HG02610 (cell line): Measurements from ENCODE around the gene TEKTIP1.

Source experiments
- ATAC-seq: cut with Tn5 transposase; IDR thresholded peaks from one replicate; pipeline ENCODE4 v1.9.1; 2021; ENCODE audit warnings: mild to moderate bottlenecking, moderate library complexity; ENCODE audit not compliant: unreplicated experiment

Gene TEKTIP1

DNA sequence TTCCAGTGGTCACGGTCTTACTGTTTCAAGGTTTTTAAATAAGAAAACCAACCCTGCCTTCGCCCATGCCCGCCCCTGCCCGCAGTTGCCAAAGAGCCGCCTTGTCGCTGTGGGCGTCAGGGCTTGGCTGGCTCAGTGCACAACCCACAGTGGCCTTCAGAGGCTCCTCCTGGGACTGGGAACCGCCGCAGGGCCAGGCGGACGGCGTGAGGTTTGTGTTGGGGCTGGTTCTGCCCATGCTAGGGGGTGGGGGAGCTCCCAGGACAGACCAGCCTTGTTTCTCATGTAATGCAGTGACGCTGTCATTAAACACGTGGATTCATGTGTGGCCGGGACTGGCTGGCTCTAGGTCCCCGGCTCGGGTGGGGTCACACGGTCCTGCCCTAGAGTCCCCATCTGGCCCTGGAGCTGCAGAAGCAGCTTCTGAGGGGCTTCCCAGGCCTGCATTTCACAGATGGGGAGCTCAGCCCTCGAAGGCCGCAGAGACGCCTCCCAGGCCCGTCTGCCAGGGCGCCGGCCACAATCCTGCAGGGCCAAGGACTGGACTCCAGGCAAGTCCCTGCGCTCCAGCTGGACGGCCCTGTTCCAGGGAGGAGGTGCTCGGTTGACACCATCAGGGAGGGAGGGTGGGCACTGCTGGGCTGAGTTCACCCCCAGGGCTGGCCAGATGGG is 2.4 kb upstream of the TEKTIP1 start:
- ATAC-seq, result no peak

- no peak for ATAC-seq
These were observed 1.9 kb upstream of the TEKTIP1 start for GRCh38 chr19:3537101-3537437.

DNA sequence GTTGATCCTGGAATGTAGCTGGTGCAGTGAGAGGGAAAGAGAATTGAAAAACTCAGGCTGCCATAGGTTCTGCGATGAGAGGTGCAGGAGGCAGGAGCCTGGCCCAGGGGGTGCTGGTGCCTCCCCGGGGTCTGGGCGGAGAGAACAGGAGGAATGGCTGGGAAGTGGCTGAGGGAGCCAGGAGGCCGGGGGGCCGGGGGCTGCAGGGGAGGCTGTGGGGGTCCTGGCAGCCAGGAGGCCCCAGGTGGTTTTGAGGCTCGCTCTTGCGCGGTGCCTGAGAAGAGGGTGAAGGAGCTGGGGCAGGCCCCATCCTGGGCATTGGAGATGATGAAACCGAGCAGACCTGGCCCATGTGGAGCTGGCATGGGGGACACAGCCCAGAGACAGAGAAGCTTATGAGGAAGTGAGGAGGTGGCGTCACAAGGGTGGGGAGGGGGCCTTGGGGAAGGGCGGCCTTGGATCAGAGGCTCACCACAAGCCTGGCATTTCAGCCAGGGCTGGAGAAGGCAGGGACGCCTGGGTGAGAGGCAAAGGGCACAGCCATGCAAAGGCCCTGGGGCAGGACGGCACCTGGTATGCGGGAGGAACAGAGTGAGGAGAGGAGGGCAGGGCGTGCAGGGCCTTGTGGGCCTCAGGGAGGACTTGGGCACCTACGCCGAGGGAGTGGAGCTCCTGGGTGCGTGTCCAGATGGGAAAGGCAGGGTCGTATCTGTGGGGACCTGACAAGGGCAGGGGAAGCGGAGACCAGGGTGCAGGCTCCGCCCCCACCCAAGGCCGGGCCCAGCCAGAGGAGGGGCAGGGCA is 1.3 kb upstream of the TEKTIP1 start:
- ATAC-seq, result no peak

DNA sequence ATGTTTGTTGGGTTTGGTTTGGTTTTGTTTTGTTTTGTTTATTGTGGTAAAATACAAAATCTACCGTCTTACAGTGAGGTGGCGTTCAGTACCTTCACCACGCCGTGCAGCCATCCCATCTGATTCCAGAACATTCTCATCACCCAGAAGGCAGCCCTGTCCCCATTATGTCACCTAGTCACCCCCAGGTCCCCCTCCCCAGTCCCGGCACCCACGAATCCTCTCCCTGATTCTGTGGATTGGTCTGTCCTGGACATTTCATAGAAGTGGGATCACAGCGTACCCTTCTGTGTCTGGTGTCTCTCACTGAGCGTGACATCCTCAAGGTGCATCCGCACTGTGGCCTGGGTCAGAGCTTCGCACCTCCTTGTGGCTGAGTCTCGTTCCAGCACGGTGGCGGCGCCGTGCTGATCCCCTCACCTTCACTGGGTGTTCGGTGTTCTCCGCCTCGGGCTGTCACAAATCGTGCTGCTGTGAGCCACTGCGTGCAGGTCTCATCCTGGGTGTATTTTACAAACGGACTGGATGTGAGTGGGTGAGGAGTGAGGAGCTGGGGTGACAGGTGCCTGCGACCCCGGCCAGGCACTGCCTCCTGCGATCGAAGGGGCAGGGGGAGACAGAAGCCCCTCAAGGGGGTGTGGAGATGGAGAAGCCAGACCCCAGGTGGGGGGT is 580 bp upstream of the TEKTIP1 start:
- no peak for ATAC-seq

DNA sequence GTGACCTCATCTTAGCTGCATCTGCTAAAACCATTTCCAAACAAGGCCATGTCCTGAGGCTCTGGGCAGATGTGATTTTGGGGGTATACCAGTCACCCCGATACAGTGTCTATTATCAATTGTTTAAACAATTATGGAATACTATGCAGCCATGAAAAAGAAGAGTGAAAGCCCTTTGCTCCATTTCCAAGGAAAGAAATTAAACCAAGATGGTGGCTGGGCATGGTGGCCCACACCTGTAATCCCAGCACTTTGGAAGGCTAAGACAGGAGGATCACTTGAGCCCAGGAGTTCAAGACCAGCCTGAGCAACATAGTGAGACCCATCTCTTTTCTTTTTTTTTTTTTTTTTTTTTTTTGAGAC is 763 bp downstream of the TEKTIP1 start:
- ATAC-seq, result no peak

- no peak for ATAC-seq
These were observed 4.4 kb downstream of the TEKTIP1 start for GRCh38 chr19:3543150-3544057.

- no peak for ATAC-seq
These were observed 5.0 kb downstream of the TEKTIP1 start for GRCh38 chr19:3544058-3544376.

DNA sequence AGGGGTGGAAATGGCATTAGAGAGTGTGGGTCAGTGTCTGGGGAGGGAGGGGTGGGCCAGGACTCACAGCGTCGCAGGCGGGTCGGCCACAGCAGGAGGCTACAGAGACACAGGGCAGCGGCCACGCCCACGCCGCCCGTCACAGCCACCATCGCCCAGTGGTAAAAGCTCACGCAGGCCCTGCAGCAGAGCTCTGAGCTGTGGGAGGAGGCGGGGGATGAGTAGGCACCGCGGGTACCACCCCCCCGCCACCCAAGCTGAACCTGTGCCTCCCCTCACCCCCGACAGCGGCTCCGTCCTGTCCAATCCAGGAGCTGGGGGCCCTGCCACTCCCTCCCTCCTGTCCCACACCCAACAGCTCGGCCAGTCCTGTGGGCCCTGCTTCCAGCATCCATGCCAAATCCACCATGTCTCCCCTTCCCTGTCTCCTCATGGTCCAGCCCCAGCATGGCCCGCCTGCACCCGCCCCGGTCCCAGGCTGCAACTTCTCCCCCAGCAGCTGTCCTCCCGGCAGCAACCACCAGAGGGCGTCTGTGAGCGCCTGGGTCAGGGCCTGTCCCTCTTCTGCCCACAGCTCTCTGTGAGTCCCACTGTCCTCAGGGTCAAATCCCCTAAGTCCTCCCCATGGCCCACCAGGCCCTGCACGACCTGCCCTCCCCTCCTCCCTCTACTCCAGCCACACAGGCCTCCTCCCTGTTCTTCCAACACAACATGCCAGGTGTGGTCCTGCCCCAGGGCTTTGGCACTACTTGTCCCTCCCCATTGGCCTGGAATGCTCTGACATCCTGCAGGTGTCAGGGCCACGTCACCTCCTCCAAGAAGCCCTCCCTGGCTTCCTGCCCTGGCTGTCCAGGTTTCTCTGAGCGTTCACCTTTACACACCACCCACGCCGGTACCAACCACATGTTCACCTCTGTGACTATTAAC is 6.0 kb downstream of the TEKTIP1 start:
- ATAC-seq, result no peak

- no peak for ATAC-seq
These were observed 6.7 kb downstream of the TEKTIP1 start for GRCh38 chr19:3545669-3546034.

GRCh38 chr19:3546119-3546518 is 7.1 kb downstream of the TEKTIP1 start:
- no peak for ATAC-seq

GRCh38 chr19:3547301-3547731 is 8.3 kb downstream of the TEKTIP1 start:
- no peak for ATAC-seq

DNA sequence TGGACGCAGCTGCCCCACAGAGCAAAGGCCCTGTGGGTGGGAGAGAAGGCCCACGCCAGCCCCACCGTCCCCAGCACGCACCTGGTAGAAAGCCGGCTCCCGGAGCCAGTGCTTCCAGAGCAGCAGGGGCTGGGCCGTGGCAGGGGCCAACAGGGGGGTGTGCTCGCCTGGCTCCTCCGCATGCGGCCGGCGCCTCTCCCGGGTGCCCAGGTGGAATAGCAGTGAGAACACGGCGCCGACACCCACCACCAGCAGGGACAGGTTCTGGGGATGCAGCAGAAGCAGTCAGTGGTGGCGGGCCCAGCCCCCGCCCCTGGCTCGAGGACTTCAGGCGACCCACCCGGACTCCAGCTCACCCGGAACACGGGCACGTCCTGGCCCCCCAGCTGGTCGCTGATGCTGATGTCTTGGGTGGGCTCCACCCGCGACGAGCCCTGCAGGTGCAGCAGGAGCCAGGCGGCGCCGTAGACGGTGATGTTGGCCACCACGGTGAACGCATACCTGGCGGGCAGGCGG is 8.9 kb downstream of the TEKTIP1 start:
- ATAC-seq, result no peak

DNA sequence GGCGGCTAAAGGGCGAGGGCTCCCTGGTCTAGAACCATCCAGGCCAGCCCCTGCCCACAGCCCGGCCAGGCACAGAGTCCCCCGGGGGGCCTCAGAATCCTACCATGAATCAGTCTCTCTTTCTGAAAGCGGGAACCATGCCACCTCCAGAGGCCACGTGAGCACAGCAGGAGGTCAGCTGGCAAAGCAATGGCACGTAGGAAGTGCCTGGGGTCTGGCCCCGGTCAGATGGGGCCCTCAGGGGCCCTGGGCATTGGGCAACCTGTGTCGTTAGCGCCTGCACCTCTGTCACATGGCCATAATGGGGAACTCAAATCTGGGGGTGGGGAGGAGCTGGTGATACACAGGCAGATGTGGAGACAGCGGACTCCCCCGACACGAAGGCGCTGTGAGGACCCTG is 9.6 kb downstream of the TEKTIP1 start:
- ATAC-seq, result no peak

DNA sequence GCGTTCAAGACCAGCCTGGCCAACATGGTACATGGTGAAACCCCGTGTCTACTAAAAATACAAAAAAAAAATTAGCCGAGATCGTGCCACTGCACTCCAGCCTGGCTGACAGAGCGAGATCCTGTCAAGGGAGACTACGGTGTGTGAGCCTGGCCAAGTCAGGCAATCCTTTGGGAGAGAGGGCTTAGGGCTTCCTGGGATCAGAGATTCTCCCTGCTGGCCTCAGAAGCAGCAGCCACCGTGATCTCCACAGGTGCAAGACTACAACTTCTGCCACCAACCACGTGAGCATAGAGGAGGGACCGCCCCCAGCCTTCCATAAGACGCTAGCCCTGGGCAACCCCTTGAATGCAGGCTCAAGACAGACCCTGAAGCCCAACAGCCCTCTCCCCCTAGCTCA is 10.8 kb downstream of the TEKTIP1 start:
- ATAC-seq, result no peak

DNA sequence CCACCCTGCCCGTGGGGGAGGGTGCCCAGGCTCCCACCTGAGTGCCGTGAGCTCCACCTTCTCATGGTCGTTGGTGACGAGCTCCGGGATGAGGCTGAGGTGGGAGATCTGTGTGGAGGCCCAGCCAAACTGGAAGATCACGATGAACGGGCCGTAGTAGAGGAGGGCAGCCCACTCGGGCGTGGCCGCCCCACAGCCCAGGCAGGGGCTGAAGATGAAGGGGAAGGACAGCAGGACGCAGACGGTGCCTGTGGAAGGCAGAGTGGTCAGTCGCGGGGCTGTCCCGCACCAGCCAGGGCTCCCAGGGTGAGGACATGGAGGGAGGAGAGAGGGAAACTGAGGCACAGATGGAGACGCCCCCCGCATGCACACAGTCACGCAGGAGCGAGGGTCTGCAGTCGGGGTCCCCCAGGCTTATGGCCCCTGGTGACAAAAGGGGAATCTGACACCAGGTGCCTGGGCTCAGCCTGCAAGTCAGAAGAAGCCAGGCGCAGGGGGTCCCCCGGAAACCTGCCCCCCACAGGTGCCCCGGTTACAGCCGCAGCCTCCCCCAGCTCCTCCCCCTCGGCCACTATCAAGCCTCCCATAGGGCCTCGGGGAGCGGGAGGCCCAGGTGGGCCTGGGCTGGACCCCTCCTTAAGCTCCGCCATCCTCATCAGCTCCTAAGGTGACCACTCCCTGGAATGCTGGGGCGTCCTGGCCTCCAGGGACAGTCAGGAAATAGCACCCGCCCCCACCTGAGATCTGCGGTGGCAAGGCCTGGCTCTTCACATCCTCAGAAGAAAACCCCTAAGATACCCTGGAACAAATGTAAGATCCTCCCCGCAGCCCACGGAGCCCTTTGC is 12.2 kb downstream of the TEKTIP1 start:
- ATAC-seq, result no peak

DNA sequence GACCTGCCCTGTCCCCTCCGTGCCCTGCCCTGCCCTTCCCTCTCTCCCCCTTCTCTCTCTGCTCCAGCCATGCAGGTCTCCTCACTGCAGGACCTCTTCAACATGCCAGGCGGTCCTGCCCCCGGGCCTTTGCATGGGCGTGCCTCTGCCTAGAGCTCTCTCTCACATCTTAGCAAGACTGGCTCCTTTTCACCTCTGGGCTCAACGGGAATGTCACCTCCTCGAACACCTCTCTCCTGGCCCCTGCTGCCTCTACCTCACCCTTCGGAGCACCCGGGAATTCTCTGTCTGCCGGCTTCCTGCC is 12.8 kb downstream of the TEKTIP1 start:
- no peak for ATAC-seq

- no peak for ATAC-seq
These were observed 15.5 kb downstream of the TEKTIP1 start for GRCh38 chr19:3554254-3555083.

DNA sequence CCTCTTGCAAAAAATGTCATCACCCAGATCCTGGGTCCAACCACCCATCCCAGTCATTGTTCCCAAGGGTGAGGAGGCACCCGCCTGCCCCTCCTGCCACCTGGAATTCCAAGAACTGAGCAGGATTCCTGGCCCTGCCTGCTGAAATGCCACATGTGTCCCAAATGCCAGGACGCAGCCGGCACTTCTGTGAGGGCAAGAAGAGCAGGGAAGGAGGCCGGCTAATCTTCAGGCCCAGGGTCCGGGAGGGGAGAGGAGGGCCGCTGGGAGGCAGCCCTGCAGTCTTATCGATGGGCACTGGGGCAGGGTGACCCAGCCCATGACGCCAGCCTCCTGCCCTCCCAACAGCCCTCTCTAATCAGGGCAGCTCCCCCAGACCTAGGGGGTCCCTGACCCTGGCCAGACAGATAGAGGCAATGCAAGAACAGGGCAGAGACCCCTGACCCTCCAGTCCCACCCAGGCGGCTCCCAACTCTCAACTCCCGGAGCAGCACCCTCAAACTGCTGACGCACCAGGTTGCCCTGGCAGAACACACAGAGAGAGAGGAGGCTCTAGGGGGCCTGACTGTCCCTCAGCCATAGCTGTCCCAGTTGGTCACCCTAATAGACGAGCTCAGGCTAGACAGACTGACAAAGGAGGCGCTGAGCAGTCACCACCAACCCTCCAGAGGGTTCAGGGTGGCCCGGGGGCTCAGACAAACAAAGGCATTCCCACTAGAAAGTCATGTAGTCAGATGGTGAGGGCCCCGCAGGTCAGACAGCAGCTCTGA is 16.9 kb downstream of the TEKTIP1 start:
- no peak for ATAC-seq
